T-cell (primary cell): ENCODE results near the gene MAPK7. TPM values are rescaled to one million over a fixed set of nuclear protein-coding genes. Genes with fewer than 3 reads are reported as not detected.

Source experiments
- ATAC-seq, 4 experiments: fragments of 200-7000 bp in 3 of 4; fragments of 150-1000 bp in 1 of 4; cut with Tn5 transposase; replicated peaks in 1 of 4; 1 replicate in 3 of 4; 2 replicates in 1 of 4; pipeline ENCODE4 v1.10.0; 2021; ENCODE audit warnings: moderate library complexity in 3 of 4, mild to moderate bottlenecking in 2 of 4, moderate number of reproducible peaks in 1 of 4
- CTCF ChIA-PET, 2 donors: fragments of 300-600 bp; sonication (Branson Sonifier 250); formaldehyde crosslinking; loops; one replicate each; lab custom pipeline; 2022; ENCODE audit warnings: antibody characterized with exemption in 2 of 2; lab: Charles Lee
- POLR2A ChIA-PET, 2 donors: fragments of 300-600 bp; sonication (Branson Sonifier 250); formaldehyde crosslinking; loops; one replicate each; lab custom pipeline; 2022; ENCODE audit warnings: antibody characterized with exemption in 2 of 2; lab: Charles Lee
- DNase-seq, 35 experiments: peaks; one replicate each; pipeline versions ENCODE4 v3.0.0 to v3.0.0-alpha.2; 2013 to 2023
- H3K27ac ChIP-seq: one replicate; pipeline ENCODE4 v1.5.1; 2013; ENCODE audit warnings: low read length
- H3K27me3 ChIP-seq, 2 experiments: replicated peaks in 1 of 2; 1 replicate in 1 of 2; 2 replicates in 1 of 2; pipeline versions ENCODE4 v1.6.1 to v1.7.0; 2013; ENCODE audit warnings: low read length in 1 of 2, mixed read lengths in 1 of 2; ENCODE audit not compliant: control insufficient read depth in 2 of 2, insufficient read depth in 2 of 2; ENCODE audit errors: extremely low read depth in 1 of 2
- H3K36me3 ChIP-seq, 2 donors: 1 replicate in 1 of 2; 2 replicates in 1 of 2; pipeline versions ENCODE4 v1.6.1 to v1.7.0; 2013; ENCODE audit warnings: low read length in 1 of 2; ENCODE audit not compliant: control insufficient read depth in 2 of 2, insufficient read depth in 1 of 2; ENCODE audit errors: extremely low read depth in 1 of 2
- H3K4me1 ChIP-seq, 2 experiments: 1 replicate in 1 of 2; 2 replicates in 1 of 2; pipeline versions ENCODE4 v1.6.1 to v1.7.0; 2013; ENCODE audit warnings: low read length in 2 of 2, mixed read lengths in 1 of 2; ENCODE audit not compliant: insufficient read depth in 2 of 2, control insufficient read depth in 1 of 2; ENCODE audit errors: extremely low read depth in 1 of 2
- H3K4me3 ChIP-seq, 2 donors: 1 replicate in 1 of 2; 2 replicates in 1 of 2; pipeline versions ENCODE4 v1.5.1 to v1.7.0; 2013; ENCODE audit warnings: mild to moderate bottlenecking in 2 of 2, low read length in 1 of 2, moderate library complexity in 1 of 2; ENCODE audit not compliant: control insufficient read depth in 1 of 2; ENCODE audit errors: extremely low read depth in 1 of 2
- H3K9me3 ChIP-seq: 2 replicates; pipeline ENCODE4 v1.7.0; 2013
- H3K27ac Mint-ChIP-seq, 2 donors: one replicate each; pipeline ENCODE4 v1.8.0; 2020 to 2021; ENCODE audit warnings: mild to moderate bottlenecking in 2 of 2, mixed read lengths in 2 of 2
- H3K27me3 Mint-ChIP-seq, 2 donors: one replicate each; pipeline ENCODE4 v1.8.0; 2021 to 2022; ENCODE audit warnings: mixed read lengths in 2 of 2
- H3K36me3 Mint-ChIP-seq: one replicate; pipeline ENCODE4 v1.8.0; 2021; ENCODE audit warnings: mixed read lengths
- H3K4me1 Mint-ChIP-seq, 3 donors: one replicate each; pipeline ENCODE4 v1.8.0; 2020 to 2022; ENCODE audit warnings: mixed read lengths in 3 of 3, mild to moderate bottlenecking in 1 of 3
- H3K4me3 Mint-ChIP-seq, 3 donors: one replicate each; pipeline ENCODE4 v1.8.0; 2020 to 2022; ENCODE audit warnings: mild to moderate bottlenecking in 3 of 3, mixed read lengths in 3 of 3, moderate library complexity in 3 of 3
- H3K9me3 Mint-ChIP-seq, 3 donors: one replicate each; pipeline ENCODE4 v1.8.0; 2020 to 2022; ENCODE audit warnings: mixed read lengths in 3 of 3
- WGBS: methylation state at CpG from one replicate; pipeline ENCODE4 v1.1.5; 2013; ENCODE audit warnings: missing lambda C conversion rate; ENCODE audit not compliant: insufficient coverage; 5-methylcytosine and 5-hydroxymethylcytosine counted together
- total RNA-seq, 35 experiments: library from RNA in 6 of 35; stranded (reverse) in 6 of 35; fragments of 120-200 nt in 1 of 35; gene quantifications; one replicate each; pipeline versions ENCODE4 v1.2.1 to v1.2.4 and lab custom pipeline; 2013 to 2026

The MAPK7 gene
- total RNA-seq, 5 donors from 2014 or later (not counting 1 experiment from before 2014, with no cell fraction given), result 14.6 to 29.8 (median 27.9) TPM

GRCh38 chr17:19407601-19408345 is 29.5 kb downstream of the MAPK7 start:
- Histone ChIP-seq H3K27ac (no peak overlapping the region), H3K4me1 (no peaks in the 10 kb centered on the region), H3K36me3 (no peaks in the 10 kb centered on the region), H3K27me3 (peaks cover 0 to 15% of the 10 kb centered on the region in 2 experiments), H3K4me3 (no peak overlapping the region), H3K9me3 (no peaks in the 10 kb centered on the region)
- Mint-ChIP-seq H3K4me3 (no peak overlapping the region), H3K27ac (no peak overlapping the region), H3K36me3 (no peaks in the 10 kb centered on the region), H3K4me1 (no peaks in the 10 kb centered on the region), H3K9me3 (no peaks in the 10 kb centered on the region), H3K27me3 (peaks cover 0 to 2% of the 10 kb centered on the region in 2 donors)
- ATAC-seq, result no peak
- POLR2A ChIA-PET, result no interaction called here
- CTCF ChIA-PET, result no interaction called here
- DNase-seq, result no peak
- 91% methylated on average over 6 of the region's 10 CpGs for WGBS

GRCh38 chr17:19408346-19408710 is 30.0 kb downstream of the MAPK7 start:
- no peak for ATAC-seq
- no peaks in the 10 kb centered on the region for H3K36me3 ChIP-seq
- no peak overlapping the region for H3K4me3 ChIP-seq
- Mint-ChIP-seq H3K27ac (no peak overlapping the region), H3K9me3 (no peaks in the 10 kb centered on the region), H3K4me1 (no peaks in the 10 kb centered on the region), H3K27me3 (peaks cover 0 to 2% of the 10 kb centered on the region in 2 donors), H3K36me3 (no peaks in the 10 kb centered on the region), H3K4me3 (no peak overlapping the region)
- H3K9me3 ChIP-seq, result no peaks in the 10 kb centered on the region
- H3K27me3 ChIP-seq, result peaks cover 0 to 14% of the 10 kb centered on the region in 2 experiments
- no peak for DNase-seq
- ChIA-PET CTCF (no interaction called here), POLR2A (no interaction called here)
- H3K27ac ChIP-seq, result no peak overlapping the region
- no CpG with 5 or more reads among the region's 2 CpGs for WGBS
- H3K4me1 ChIP-seq, result no peaks in the 10 kb centered on the region

- Mint-ChIP-seq H3K27ac (no peak overlapping the region), H3K36me3 (no peaks in the 10 kb centered on the region), H3K4me1 (no peaks in the 10 kb centered on the region), H3K4me3 (no peak overlapping the region), H3K27me3 (peaks cover 0 to 2% of the 10 kb centered on the region in 2 donors), H3K9me3 (no peaks in the 10 kb centered on the region)
- Histone ChIP-seq H3K36me3 (no peaks in the 10 kb centered on the region), H3K27ac (no peak overlapping the region), H3K4me1 (no peaks in the 10 kb centered on the region), H3K27me3 (peaks cover 0 to 20% of the 10 kb centered on the region in 2 experiments), H3K9me3 (no peaks in the 10 kb centered on the region), H3K4me3 (no peak overlapping the region)
- DNase-seq (no peak), ATAC-seq (no peak)
- CTCF ChIA-PET, result no interaction called here
- POLR2A ChIA-PET, result no interaction called here
- WGBS, result 80% methylated on average over 2 of the region's 3 CpGs
These were observed 30.8 kb downstream of the MAPK7 start for GRCh38 chr17:19409066-19409465.

GRCh38 chr17:19409509-19409908 is 31.2 kb downstream of the MAPK7 start:
- Mint-ChIP-seq H3K4me3 (no peak overlapping the region), H3K36me3 (no peaks in the 10 kb centered on the region), H3K27me3 (peaks cover 0 to 2% of the 10 kb centered on the region in 2 donors), H3K9me3 (no peaks in the 10 kb centered on the region), H3K27ac (no peak overlapping the region), H3K4me1 (no peaks in the 10 kb centered on the region)
- no peak overlapping the region for H3K27ac ChIP-seq
- H3K27me3 ChIP-seq, result peaks cover 0 to 24% of the 10 kb centered on the region in 2 experiments
- 60% methylated on average over 3 of the region's 3 CpGs for WGBS
- H3K36me3 ChIP-seq, result no peaks in the 10 kb centered on the region
- H3K4me1 ChIP-seq, result no peaks in the 10 kb centered on the region
- no peaks in the 10 kb centered on the region for H3K9me3 ChIP-seq
- DNase-seq (no peak), ATAC-seq (no peak)
- ChIA-PET POLR2A (no interaction called here), CTCF (no interaction called here)
- H3K4me3 ChIP-seq, result no peak overlapping the region

DNA sequence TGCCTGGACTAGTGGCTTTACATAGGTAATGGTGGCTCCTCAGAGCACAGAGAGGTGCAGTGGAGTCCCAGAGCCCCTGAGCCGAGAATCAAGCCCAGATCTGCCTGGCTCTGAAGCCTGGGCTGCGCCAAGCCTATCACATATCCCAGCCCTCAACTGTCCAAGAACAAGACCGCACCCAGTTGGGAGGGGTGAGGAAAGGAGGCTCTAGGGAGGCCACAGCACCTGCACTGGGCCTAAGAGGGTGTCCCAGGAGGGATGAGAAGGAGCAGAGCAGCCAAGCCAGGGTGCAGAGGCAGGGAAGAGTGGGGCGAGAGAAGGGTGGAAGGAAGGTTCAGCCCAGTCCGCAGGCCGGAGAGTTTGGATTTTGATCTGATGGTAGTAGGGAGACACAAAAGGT is 31.8 kb downstream of the MAPK7 start:
- no peaks in the 10 kb centered on the region for H3K4me1 ChIP-seq
- no peak for DNase-seq
- Mint-ChIP-seq H3K4me3 (no peak overlapping the region), H3K27ac (no peak overlapping the region), H3K36me3 (no peaks in the 10 kb centered on the region), H3K9me3 (no peaks in the 10 kb centered on the region), H3K27me3 (peaks cover 0 to 5% of the 10 kb centered on the region in 2 donors), H3K4me1 (no peaks in the 10 kb centered on the region)
- peaks cover 0 to 28% of the 10 kb centered on the region in 2 experiments for H3K27me3 ChIP-seq
- no peak overlapping the region for H3K4me3 ChIP-seq
- ChIA-PET CTCF (no interaction called here), POLR2A (no interaction called here)
- WGBS, result 81% methylated on average over 3 of the region's 6 CpGs
- ATAC-seq, result no peak
- H3K36me3 ChIP-seq, result no peaks in the 10 kb centered on the region
- no peaks in the 10 kb centered on the region for H3K9me3 ChIP-seq
- no peak overlapping the region for H3K27ac ChIP-seq

GRCh38 chr17:19410875-19411620 is 32.8 kb downstream of the MAPK7 start, which contains the start of gene RNF112:
Gene RNF112 (plus strand): TSS chr17:19411232. CDS start chr17:19411409, 177 bp downstream.
- Mint-ChIP-seq H3K36me3 (no peaks in the 10 kb centered on the region), H3K4me3 (no peak within 1 kb of the TSS), H3K4me1 (no peaks in the 10 kb centered on the region), H3K27ac (no peak within 1 kb of the TSS), H3K9me3 (no peaks in the 10 kb centered on the region), H3K27me3 (peaks cover 0 to 5% of the 10 kb centered on the region in 2 donors)
- CTCF ChIA-PET, result no interaction called here
- Histone ChIP-seq H3K27me3 (peaks cover 0 to 31% of the 10 kb centered on the region in 2 experiments), H3K9me3 (no peaks in the 10 kb centered on the region), H3K4me3 (no peak within 1 kb of the TSS), H3K36me3 (no peaks in the 10 kb centered on the region), H3K4me1 (no peaks in the 10 kb centered on the region), H3K27ac (no peak within 1 kb of the TSS)
- POLR2A ChIA-PET, result interaction anchor here in 1 of 2 donors (0.6 kb wide), 1 partner anchor 95 kb away, joined by 3 read pairs; no protein-coding TSS in a partner anchor
- no peak for ATAC-seq
- no peak for DNase-seq
- WGBS, result 54% methylated on average over 13 of the region's 23 CpGs
